ENCODE results near the gene SEPTIN7.

DNA sequence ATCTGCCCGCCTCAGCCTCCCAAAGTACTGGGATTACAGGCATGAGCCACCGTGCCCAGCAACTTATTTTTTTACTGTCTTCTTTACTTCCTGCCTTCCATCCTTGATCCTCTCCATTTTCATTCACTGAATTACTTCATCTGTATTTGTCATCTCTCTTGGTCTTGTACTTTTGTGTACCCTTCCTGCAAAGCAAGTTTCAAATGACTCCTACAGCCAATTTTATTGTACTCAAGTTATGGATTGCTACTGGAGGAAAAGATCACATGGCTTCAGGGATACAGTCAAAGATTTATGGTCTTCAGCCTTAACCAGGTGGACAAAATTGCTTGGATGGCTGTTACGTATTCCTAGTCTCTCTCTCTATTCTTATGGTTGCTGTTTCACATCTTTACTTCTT, 22.6 kb downstream of the SEPTIN7 start:
- TF ChIP-seq POLR2A (IDR thresholded peaks at IDR 0.05; ENCODE audit: low read length) (no peak), GATA1 (IDR thresholded peaks at IDR 0.05; ENCODE audit: low read depth, low read length) (no peak)
